Keratinocyte (primary cell): Measurements from ENCODE around the gene ARHGAP32. TPM values are rescaled to one million over a fixed set of nuclear protein-coding genes. Genes with fewer than 3 reads are reported as not detected.

Experiments used
- DNase-seq: peaks from one replicate; pipeline ENCODE4 v3.0.0-alpha.2; 2011; ENCODE audit warnings: low read depth, missing footprints, low spot score
- FAIRE-seq: peaks from 2 replicates; lab custom pipeline; 2011; peaks lifted over from hg19 to GRCh38; lab: Jason Lieb, UNC
- H2AFZ ChIP-seq: 2 replicates; pipeline ENCODE4 v1.6.0; 2012; ENCODE audit warnings: low read length, control low read depth, inconsistent platforms; ENCODE audit not compliant: control insufficient read depth
- H3K27ac ChIP-seq: 2 replicates; pipeline ENCODE4 v1.5.1; 2011; ENCODE audit warnings: low read length; ENCODE audit not compliant: control insufficient read depth, insufficient read depth
- H3K27me3 ChIP-seq: 3 replicates; pipeline ENCODE4 v1.6.0; 2011; ENCODE audit warnings: low read length; ENCODE audit not compliant: control insufficient read depth, insufficient read depth; ENCODE audit errors: extremely low read depth
- H3K36me3 ChIP-seq, 2 experiments: 2 replicates in 1 of 2; 3 replicates in 1 of 2; pipeline ENCODE4 v1.5.1; 2011; ENCODE audit warnings: low read length in 2 of 2, mild to moderate bottlenecking in 1 of 2; ENCODE audit not compliant: control insufficient read depth in 2 of 2, insufficient read depth in 2 of 2; ENCODE audit errors: extremely low read depth in 1 of 2
- H3K4me1 ChIP-seq: 3 replicates; pipeline ENCODE4 v1.5.1; 2011; ENCODE audit warnings: low read length; ENCODE audit not compliant: control insufficient read depth, insufficient read depth; ENCODE audit errors: extremely low read depth
- H3K4me2 ChIP-seq: 3 replicates; pipeline ENCODE4 v1.6.0; 2011; ENCODE audit warnings: low read depth, low read length; ENCODE audit not compliant: control insufficient read depth, insufficient read depth; ENCODE audit errors: extremely low read depth
- H3K4me3 ChIP-seq, 3 experiments: fragments of 200-600 bp in 1 of 3; sonication (generic) in 1 of 3; 2 replicates in 2 of 3; 3 replicates in 1 of 3; pipeline ENCODE4 v1.5.1; 2011 to 2016; ENCODE audit warnings: low read length in 3 of 3, mild to moderate bottlenecking in 3 of 3, control low read depth in 2 of 3, inconsistent platforms in 1 of 3, low read depth in 1 of 3, mixed read lengths in 1 of 3, mixed run types in 1 of 3, moderate library complexity in 1 of 3; ENCODE audit not compliant: control insufficient read depth in 2 of 3, insufficient read depth in 2 of 3; ENCODE audit errors: extremely low read depth in 1 of 3
- H3K79me2 ChIP-seq: 2 replicates; pipeline ENCODE4 v1.6.0; 2012; ENCODE audit warnings: low read length; ENCODE audit not compliant: control insufficient read depth, insufficient read depth
- H3K9ac ChIP-seq: 3 replicates; pipeline ENCODE4 v1.6.0; 2011; ENCODE audit warnings: low read length; ENCODE audit not compliant: control insufficient read depth, insufficient read depth; ENCODE audit errors: extremely low read depth
- H3K9me1 ChIP-seq: 3 replicates; pipeline ENCODE4 v1.6.0; 2011; ENCODE audit warnings: low read length; ENCODE audit not compliant: control insufficient read depth, insufficient read depth; ENCODE audit errors: extremely low read depth
- H3K9me3 ChIP-seq: 2 replicates; pipeline ENCODE4 v1.5.1; 2012; ENCODE audit warnings: low read depth, low read length; ENCODE audit not compliant: control insufficient read depth
- H4K20me1 ChIP-seq: 3 replicates; pipeline ENCODE4 v1.6.0; 2011; ENCODE audit warnings: low read length; ENCODE audit not compliant: control insufficient read depth, insufficient read depth; ENCODE audit errors: extremely low read depth
- EZH2 ChIP-seq: IDR thresholded peaks from one replicate; pipeline ENCODE4 v1.6.1; 2012; ENCODE audit warnings: inconsistent platforms, mild to moderate bottlenecking, low read length, moderate library complexity
- dilution Hi-C: fragments of 300-500 bp; cut with MboI; formaldehyde crosslinking; loops from one replicate; pipeline ENCODE4 v1.7.0; 2020; ENCODE audit warnings: low sequenced_read_pairs; ENCODE audit not compliant: extremely low pct_ligation_motif_present
- polyA plus RNA-seq, 5 experiments: library from polyadenylated mRNA; depleted of rRNA in 3 of 5; stranded (reverse) in 3 of 5; stranded (forward) in 1 of 5; unstranded in 1 of 5; fragments of >200 nt; gene quantifications; 1 replicate in 1 of 5; 2 replicates in 3 of 5; 3 replicates in 1 of 5; pipeline versions ENCODE4 v1.2.1 to v1.2.3, GENCODE V29; 2011 to 2012; ENCODE audit warnings: missing spikeins in 2 of 5, low read depth in 1 of 5, low replicate concordance in 1 of 5
- TF ChIP-seq, protein P1 (sequence below), 3 experiments: IDR thresholded peaks in 1 of 3; conservative IDR thresholded peaks in 1 of 3; optimal IDR thresholded peaks in 1 of 3; 2 replicates in 2 of 3; 3 replicates in 1 of 3; pipeline versions ENCODE3 to v1.5.1; 2011; ENCODE audit warnings: low read length in 3 of 3, mild to moderate bottlenecking in 3 of 3, moderate library complexity in 2 of 3, control low read depth in 1 of 3, inconsistent platforms in 1 of 3; ENCODE audit not compliant: insufficient read depth in 2 of 3; ENCODE audit errors: extremely low read depth in 1 of 3

Gene ARHGAP32
- polyA plus RNA-seq, 1 donor (not counting 4 experiments of a cell fraction or from before 2014, with no cell fraction given), result 10.8 TPM

DNA sequence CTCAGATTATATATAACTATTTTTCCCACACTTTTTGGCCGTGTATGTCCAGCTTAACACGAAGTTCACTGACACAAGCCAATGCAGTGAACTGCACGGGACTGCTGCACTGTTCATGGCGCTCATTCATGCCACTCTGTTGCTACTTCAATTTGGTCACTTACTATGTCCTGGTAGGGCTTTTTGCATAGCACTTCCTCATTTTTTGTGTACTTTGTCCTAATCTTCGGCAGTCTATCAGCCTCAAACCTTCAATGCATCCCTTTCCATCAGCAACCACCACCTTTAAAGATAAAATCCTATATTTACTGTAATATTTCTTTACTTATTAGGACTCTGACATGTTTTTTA is 18.7 kb upstream of the ARHGAP32 start:
- dilution Hi-C loops, result no loop called here
- Histone ChIP-seq H3K36me3 (no peaks in the 10 kb centered on the region), H3K9me1 (no peaks in the 10 kb centered on the region), H3K9me3 (no peaks in the 10 kb centered on the region), H2AFZ (no peak overlapping the region), H3K27ac (no peak overlapping the region), H3K27me3 (no peaks in the 10 kb centered on the region), H3K9ac (no peak overlapping the region), H3K4me1 (peaks cover 13% of the 10 kb centered on the region), H3K4me2 (no peak overlapping the region), H3K4me3 (no peak overlapping the region), H4K20me1 (no peaks in the 10 kb centered on the region), H3K79me2 (no peaks in the 10 kb centered on the region)
- FAIRE-seq (no peak), DNase-seq (no peak)
- TF ChIP-seq, protein P1, sequence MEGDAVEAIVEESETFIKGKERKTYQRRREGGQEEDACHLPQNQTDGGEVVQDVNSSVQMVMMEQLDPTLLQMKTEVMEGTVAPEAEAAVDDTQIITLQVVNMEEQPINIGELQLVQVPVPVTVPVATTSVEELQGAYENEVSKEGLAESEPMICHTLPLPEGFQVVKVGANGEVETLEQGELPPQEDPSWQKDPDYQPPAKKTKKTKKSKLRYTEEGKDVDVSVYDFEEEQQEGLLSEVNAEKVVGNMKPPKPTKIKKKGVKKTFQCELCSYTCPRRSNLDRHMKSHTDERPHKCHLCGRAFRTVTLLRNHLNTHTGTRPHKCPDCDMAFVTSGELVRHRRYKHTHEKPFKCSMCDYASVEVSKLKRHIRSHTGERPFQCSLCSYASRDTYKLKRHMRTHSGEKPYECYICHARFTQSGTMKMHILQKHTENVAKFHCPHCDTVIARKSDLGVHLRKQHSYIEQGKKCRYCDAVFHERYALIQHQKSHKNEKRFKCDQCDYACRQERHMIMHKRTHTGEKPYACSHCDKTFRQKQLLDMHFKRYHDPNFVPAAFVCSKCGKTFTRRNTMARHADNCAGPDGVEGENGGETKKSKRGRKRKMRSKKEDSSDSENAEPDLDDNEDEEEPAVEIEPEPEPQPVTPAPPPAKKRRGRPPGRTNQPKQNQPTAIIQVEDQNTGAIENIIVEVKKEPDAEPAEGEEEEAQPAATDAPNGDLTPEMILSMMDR (optimal IDR thresholded peaks at IDR 0.05 in 1 of 3, IDR thresholded peaks at IDR 0.05 in 1 of 3, conservative IDR thresholded peaks at IDR 0.05 in 1 of 3; ENCODE audit: extremely low read depth in 1 of 3, insufficient read depth in 2 of 3, low read length in 3 of 3), result no peak
- no peak for TF ChIP-seq EZH2

DNA sequence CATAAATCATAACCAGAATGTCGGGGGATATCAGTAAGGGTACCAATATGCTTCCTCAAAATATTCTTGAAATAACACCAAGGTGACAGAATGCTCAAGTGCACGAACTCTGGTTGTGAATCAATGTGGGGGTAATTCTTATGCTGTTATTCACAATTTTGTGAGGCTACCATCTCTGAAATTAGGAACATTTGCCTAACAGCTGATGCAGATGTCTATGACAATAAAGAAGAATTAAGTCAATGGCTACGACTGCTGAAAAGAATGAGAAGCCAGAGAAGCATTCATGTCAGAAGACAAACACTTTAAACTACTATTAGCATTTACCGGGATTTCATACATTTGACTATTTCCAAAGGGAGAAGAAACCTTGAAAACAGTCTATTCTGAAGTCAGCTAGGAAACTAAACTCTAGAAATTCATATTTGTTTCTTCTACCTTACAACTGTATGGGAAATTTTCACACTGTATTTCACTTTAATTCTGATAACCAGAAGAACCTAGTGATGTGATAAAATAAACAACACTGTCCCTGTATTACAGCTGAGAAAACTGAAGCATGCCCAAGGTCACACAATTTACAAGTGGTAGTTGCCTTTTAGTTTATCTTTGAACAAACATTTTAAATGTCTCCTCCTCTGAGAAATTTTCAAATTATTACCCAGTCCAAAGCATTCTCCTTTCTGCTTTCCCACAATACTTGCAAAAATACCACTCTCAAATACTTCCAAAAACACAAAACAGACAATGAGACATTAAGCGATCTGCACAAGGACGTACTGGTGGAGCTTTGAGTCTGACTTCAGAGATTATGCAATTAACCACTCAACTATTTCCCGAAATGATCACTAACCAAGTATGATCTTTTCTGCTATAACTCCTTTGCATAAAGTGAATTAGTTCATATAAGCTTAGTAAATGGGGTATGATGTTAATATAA is 18.0 kb upstream of the ARHGAP32 start:
- H4K20me1 ChIP-seq, result no peaks in the 10 kb centered on the region
- H3K27me3 ChIP-seq, result no peaks in the 10 kb centered on the region
- no peak overlapping the region for H3K4me3 ChIP-seq
- FAIRE-seq (peak; percentile 41), DNase-seq (no peak)
- no peaks in the 10 kb centered on the region for H3K79me2 ChIP-seq
- H3K4me1 ChIP-seq, result peaks cover 7% of the 10 kb centered on the region
- H3K9me3 ChIP-seq, result no peaks in the 10 kb centered on the region
- no peak overlapping the region for H3K4me2 ChIP-seq
- H3K27ac ChIP-seq, result no peak overlapping the region
- H3K9ac ChIP-seq, result no peak overlapping the region
- dilution Hi-C loops, result no loop called here
- H2AFZ ChIP-seq, result no peak overlapping the region
- no peaks in the 10 kb centered on the region for H3K36me3 ChIP-seq
- no peak for TF ChIP-seq EZH2
- TF ChIP-seq, protein P1 (optimal IDR thresholded peaks at IDR 0.05 in 1 of 3, IDR thresholded peaks at IDR 0.05 in 1 of 3, conservative IDR thresholded peaks at IDR 0.05 in 1 of 3; ENCODE audit: extremely low read depth in 1 of 3, insufficient read depth in 2 of 3, low read length in 3 of 3), result no peak
- no peaks in the 10 kb centered on the region for H3K9me1 ChIP-seq
